Neuron (in vitro differentiated cells): ENCODE measurements around the gene SLC9A5.

Experiments
- H2AFZ ChIP-seq: one replicate; pipeline ENCODE4 v1.6.1; 2013; ENCODE audit warnings: low read depth, mild to moderate bottlenecking, inconsistent platforms, low read length, moderate library complexity
- H3K27me3 ChIP-seq: one replicate; pipeline ENCODE4 v1.6.1; 2013; ENCODE audit warnings: low read length; ENCODE audit not compliant: insufficient read depth
- H3K36me3 ChIP-seq: one replicate; pipeline ENCODE4 v1.6.1; 2013; ENCODE audit warnings: low read length; ENCODE audit not compliant: insufficient read depth
- H3K4me1 ChIP-seq: one replicate; pipeline ENCODE4 v1.6.1; 2013; ENCODE audit warnings: low read length; ENCODE audit not compliant: insufficient read depth
- H3K4me3 ChIP-seq: 2 replicates; pipeline ENCODE4 v1.5.1; 2013; ENCODE audit warnings: mild to moderate bottlenecking, low read length, moderate library complexity
- H3K9me3 ChIP-seq: one replicate; pipeline ENCODE4 v1.6.1; 2013; ENCODE audit warnings: low read length

SLC9A5 gene

DNA sequence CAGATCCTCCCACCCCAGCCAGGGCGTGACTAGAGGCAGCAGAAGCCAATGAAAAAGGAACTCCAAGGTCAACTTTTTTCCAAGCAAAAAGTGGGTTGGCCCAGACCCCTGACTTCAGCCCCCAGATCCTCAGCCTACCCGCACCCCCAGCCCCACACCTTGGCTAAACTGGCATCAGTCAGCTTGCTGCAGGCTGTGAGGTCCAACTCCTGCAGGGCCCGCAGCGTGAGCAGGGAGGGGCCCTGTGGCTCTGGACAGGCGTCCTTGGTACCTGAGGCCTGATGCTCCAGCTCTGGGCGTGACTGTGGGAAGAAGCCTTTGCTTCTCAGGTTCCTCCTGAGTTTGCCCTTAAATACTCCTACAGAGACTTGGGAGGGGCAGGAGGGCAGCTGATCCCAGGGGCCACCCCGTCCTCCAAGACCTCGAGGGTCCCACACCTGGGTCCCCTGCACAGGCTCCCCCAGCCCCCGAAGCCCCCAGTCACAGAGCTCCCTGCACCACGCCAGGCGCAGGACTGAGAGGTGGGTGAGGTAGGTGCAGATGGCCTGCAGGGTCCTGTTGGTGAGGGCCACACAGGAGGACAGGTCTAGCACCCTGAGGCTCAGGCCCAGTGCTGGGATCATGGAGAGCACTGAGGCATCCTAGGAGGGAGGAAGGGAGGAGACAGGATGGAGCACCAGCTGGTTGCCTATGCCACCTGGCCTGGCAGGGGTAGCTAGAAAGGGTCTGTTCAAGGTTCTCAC is 40.5 kb upstream of the SLC9A5 start:
- H3K36me3 ChIP-seq, result peaks cover 22% of the 10 kb centered on the region
- no peak overlapping the region for H2AFZ ChIP-seq
- peaks cover 8% of the 10 kb centered on the region for H3K4me1 ChIP-seq
- H3K27me3 ChIP-seq, result no peaks in the 10 kb centered on the region
- H3K9me3 ChIP-seq, result no peaks in the 10 kb centered on the region
- H3K4me3 ChIP-seq, result no peak overlapping the region

GRCh38 chr16:67209565-67209964 is 39.2 kb upstream of the SLC9A5 start:
- Histone ChIP-seq H3K9me3 (no peaks in the 10 kb centered on the region), H3K4me3 (no peak overlapping the region), H2AFZ (no peak overlapping the region), H3K4me1 (peaks cover 8% of the 10 kb centered on the region), H3K36me3 (peaks cover 14% of the 10 kb centered on the region), H3K27me3 (no peaks in the 10 kb centered on the region)

DNA sequence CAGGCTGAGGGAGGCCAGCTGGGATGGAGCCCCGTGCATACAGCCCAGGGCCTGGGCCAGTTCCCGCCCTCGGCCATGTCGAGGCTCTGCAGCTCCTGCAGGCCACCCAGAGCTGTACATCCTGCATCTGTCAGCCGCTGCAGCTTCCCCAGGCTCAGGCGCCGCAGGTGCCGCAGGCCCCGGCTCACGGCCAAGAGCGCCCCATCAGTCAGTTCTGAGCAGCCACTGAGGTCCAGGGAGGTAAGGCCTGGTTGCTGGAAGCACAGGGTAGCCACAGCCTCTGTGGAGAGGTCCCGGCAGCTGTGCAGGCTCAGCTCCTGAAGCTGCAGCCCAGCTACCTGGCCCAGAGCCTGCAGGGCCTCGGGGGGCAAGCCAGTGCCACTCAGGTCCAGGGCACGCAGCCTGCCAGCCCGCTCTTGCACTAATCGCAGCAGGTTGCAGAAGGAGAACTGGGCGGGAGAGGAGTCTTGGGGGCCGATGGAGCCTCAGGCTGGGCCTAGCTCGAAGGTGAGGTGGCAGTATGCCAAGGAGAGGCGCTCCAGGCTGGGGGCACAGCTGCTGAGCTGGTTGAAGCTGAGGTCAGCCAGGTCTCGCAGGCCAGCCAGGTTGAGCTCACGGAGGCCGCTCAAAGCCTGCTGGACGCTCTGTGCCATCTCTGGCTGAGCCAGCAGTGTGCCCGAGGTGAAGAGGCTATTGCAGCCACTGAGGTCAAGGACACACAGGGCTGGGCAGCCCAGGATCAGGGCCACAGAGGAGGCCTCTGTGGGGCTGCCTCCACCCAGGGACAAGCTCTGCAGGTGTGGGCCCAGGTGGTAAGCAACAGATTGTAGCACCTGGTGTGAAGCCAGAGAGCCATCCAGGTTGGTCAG is 38.5 kb upstream of the SLC9A5 start:
- Histone ChIP-seq H2AFZ (no peak overlapping the region), H3K27me3 (no peaks in the 10 kb centered on the region), H3K4me1 (peaks cover 8% of the 10 kb centered on the region), H3K9me3 (no peaks in the 10 kb centered on the region), H3K36me3 (peaks cover 14% of the 10 kb centered on the region), H3K4me3 (no peak overlapping the region)

DNA sequence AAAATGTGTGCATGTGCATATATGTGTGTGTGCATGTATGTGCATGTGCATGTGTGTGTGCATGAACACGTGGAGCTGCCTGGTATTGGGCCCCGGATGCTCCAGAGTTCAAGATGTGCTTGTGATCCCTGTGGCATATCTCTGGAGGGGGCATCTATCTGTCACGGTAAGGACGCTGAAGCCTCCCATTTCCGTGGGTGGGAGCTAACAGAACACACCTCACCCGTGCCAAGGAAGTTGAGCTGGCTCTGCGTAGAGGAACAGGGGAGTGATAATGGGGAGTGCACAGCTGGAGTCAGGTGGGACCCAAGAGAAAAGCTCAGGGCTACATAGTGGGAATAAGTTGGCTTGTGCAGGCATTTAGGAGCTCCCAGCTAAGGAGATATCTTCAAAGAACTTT is 37.1 kb upstream of the SLC9A5 start:
- H3K9me3 ChIP-seq, result no peaks in the 10 kb centered on the region

GRCh38 chr16:67212766-67213165 is 36.0 kb upstream of the SLC9A5 start:
- Histone ChIP-seq H3K36me3 (peaks cover 18% of the 10 kb centered on the region), H3K9me3 (no peaks in the 10 kb centered on the region)

More for the DNA sequence above, 37.1 kb upstream of the SLC9A5 start:
- H2AFZ ChIP-seq, result no peak overlapping the region
- H3K36me3 ChIP-seq, result peaks cover 17% of the 10 kb centered on the region
- peaks cover 7% of the 10 kb centered on the region for H3K4me1 ChIP-seq
- no peaks in the 10 kb centered on the region for H3K27me3 ChIP-seq
- H3K4me3 ChIP-seq, result no peak overlapping the region

GRCh38 chr16:67213197-67214019 is 35.4 kb upstream of the SLC9A5 start:
- H3K36me3 ChIP-seq, result peaks cover 18% of the 10 kb centered on the region
- no peaks in the 10 kb centered on the region for H3K27me3 ChIP-seq
- no peaks in the 10 kb centered on the region for H3K9me3 ChIP-seq
- no peaks in the 10 kb centered on the region for H3K4me1 ChIP-seq
- no peak overlapping the region for H3K4me3 ChIP-seq
- no peak overlapping the region for H2AFZ ChIP-seq

More at GRCh38 chr16:67212766-67213165, 36.0 kb upstream of the SLC9A5 start:
- Histone ChIP-seq H3K4me1 (no peaks in the 10 kb centered on the region), H2AFZ (no peak overlapping the region), H3K27me3 (no peaks in the 10 kb centered on the region), H3K4me3 (no peak overlapping the region)

DNA sequence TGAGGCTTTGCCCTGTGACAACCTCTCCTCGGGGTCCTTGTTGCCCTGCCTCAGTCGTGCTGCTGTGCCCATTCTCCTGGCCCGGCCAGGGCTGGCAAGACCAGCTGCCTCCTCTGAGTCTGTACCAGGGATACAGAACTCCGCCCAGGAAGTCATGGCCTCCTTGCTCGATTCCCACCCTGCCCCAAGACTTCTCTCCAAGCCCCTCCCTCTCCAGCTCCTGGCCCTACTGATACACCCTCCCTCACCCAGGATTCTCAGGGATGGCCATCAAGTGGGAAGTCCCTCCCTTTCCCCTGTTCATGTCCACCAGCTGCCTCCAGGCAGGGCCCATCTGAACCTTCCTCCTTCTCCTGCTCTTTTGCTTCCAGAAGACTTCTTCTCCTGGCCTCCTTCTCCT is 33.1 kb upstream of the SLC9A5 start:
- Histone ChIP-seq H3K4me3 (no peak overlapping the region), H3K27me3 (no peaks in the 10 kb centered on the region), H2AFZ (no peak overlapping the region), H3K4me1 (no peaks in the 10 kb centered on the region), H3K9me3 (no peaks in the 10 kb centered on the region), H3K36me3 (peaks cover 15% of the 10 kb centered on the region)

GRCh38 chr16:67216612-67217490 is 31.9 kb upstream of the SLC9A5 start:
- peaks cover 10% of the 10 kb centered on the region for H3K36me3 ChIP-seq
- no peak overlapping the region for H2AFZ ChIP-seq
- H3K27me3 ChIP-seq, result no peaks in the 10 kb centered on the region
- H3K9me3 ChIP-seq, result no peaks in the 10 kb centered on the region
- H3K4me3 ChIP-seq, result no peak overlapping the region
- H3K4me1 ChIP-seq, result no peaks in the 10 kb centered on the region

DNA sequence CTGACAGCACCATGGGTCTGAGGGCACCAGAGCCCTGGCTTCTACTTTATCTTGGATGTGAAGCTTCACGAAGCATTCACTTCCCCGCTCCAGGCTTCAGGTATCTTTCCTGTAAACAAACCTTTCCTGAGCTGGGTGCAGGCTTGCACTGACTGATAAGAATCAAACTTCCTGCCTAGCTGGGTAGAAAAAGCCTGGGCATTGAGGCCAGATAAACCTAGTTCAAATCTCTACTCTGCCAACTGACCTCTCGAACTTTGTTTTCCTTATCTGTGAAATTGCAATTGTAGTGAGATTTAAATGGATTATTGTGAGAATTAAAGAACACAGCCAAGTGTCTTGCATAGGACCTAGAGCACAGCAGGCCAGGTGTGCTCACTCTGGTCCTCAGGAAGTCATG is 24.8 kb upstream of the SLC9A5 start:
- no peaks in the 10 kb centered on the region for H3K27me3 ChIP-seq
- peaks cover 10% of the 10 kb centered on the region for H3K36me3 ChIP-seq
- peaks cover 21% of the 10 kb centered on the region for H3K4me1 ChIP-seq
- no peak overlapping the region for H3K4me3 ChIP-seq
- H2AFZ ChIP-seq, result no peak overlapping the region
- no peaks in the 10 kb centered on the region for H3K9me3 ChIP-seq

- H3K9me3 ChIP-seq, result no peaks in the 10 kb centered on the region
- peak overlapping the region; percentile 80 for H3K4me3 ChIP-seq
- peak overlapping the region; percentile 18 for H2AFZ ChIP-seq
- H3K27me3 ChIP-seq, result no peaks in the 10 kb centered on the region
- H3K36me3 ChIP-seq, result peaks cover 33% of the 10 kb centered on the region
- H3K4me1 ChIP-seq, result peaks cover 21% of the 10 kb centered on the region
Measured at GRCh38 chr16:67226295-67226803, 22.4 kb upstream of the SLC9A5 start.

- Histone ChIP-seq H2AFZ (peak within 1 kb of the TSS; percentile 57), H3K27me3 (no peaks in the 10 kb centered on the region), H3K36me3 (peaks cover 40% of the 10 kb centered on the region), H3K9me3 (no peaks in the 10 kb centered on the region), H3K4me1 (peaks cover 21% of the 10 kb centered on the region), H3K4me3 (peak within 1 kb of the TSS; percentile 80)
Measured at GRCh38 chr16:67226804-67227566, 21.8 kb upstream of the SLC9A5 start, which contains the start of gene TMEM208. Gene TMEM208, plus strand, starts transcription at chr16:67227130. Its CDS starts 89 bp downstream, at chr16:67227219.
